NCI-H510A (cell line): ENCODE results near the gene SECISBP2L.
"Not testable (repeated sequence)": the region's sequence is repeated elsewhere in the genome, so short reads cannot be mapped to it uniquely, and the experiment has no call there.

Experiments used
- DNase-seq: peaks from one replicate; lab custom pipeline; 2025; lab: John Stamatoyannopoulos, UW

Gene SECISBP2L

DNA sequence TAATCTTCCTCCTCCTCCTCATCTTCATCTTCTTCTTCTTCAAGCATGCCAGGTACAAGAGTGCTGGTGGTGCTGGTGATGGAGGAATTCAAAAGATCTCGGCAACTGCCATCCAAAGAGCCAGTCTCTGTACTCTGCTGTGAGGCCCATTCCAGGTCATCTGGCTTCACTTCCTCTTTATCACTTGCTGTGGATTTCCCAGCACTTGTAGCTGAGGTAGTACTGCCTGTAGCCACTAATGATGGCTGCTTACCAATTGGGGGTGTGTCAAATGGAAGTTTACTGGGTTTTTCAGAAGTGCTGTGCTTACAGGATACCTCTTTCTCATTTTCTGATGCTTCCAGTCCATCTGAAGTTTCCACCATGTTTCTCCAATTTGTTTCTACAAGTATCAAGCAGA is 53.7 kb downstream of the SECISBP2L start:
- no peak for DNase-seq

DNA sequence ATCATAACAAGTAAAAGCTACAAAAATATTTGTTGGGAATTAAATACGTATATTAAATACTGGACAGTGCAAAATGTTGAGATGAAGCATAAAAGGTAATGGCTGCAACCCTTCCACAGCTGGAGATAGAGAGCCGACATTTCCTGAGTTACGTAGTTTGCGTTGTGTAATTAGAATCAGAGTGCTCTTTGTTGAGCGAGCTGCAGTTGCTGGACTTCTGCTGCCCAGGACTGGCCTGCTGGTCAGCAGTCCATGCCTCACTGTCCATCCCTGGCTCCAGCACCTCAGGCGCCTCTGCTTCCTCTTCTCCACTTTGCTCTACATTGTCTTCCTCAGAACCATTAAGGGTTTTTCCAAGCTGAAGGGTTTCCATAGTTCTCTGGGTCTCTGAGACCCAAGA is 54.1 kb downstream of the SECISBP2L start:
- DNase-seq = no peak

DNA sequence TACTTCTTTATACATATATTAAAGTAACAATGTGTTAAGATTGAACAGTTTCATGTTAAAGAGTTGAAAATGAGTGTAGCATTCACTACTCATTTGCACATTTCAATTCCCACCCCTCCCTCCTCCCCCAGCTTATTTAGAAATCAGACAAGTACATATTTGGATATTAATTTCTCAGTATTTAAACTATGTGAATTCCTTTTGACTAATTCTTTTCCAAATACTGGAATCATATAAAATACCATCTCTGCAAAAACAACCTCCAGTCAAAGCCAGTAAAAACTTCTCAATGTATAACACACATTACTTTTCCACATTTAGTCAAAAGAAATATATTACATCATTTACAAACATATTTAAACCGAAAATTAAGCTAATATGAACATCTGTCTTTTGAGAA is 57.1 kb downstream of the SECISBP2L start:
- no peak for DNase-seq

DNA sequence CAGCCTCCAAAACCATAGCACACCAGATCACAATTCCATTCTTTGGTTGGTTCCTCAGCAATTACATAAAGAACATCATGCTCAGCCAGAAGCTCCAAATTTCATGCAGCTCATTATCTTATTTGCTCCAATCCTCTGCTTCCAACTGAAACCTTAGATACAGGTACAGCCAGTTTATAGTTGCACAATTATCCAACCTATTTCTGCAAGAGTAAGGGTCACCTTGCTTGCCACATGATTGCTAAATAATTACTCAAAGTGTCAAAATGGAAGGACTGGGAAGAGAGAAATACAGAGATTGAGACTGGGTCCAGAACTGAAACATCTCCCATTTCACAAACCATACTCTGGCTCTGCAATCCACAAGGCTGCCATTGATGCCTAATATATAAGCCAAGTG is 59.1 kb downstream of the SECISBP2L start:
- no peak for DNase-seq

DNA sequence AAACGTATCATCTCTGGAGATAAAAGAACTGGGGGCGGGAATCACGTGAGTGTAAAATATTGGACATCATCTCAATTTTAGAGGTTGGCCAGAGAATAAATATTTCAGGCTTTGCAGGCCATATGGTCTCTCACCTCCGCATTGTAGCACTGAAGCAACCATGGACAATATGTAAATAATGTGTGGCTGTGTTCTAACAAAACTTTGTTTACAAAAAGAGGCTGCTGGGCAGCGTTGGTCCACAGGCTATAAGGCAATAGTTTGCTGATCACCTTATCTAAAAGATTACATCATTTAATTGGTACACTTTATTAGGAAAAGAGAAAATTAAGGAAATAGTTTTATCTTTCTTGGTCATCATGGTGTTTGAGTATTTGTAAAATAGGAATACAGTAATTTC is 60.0 kb downstream of the SECISBP2L start:
- no peak for DNase-seq

DNA sequence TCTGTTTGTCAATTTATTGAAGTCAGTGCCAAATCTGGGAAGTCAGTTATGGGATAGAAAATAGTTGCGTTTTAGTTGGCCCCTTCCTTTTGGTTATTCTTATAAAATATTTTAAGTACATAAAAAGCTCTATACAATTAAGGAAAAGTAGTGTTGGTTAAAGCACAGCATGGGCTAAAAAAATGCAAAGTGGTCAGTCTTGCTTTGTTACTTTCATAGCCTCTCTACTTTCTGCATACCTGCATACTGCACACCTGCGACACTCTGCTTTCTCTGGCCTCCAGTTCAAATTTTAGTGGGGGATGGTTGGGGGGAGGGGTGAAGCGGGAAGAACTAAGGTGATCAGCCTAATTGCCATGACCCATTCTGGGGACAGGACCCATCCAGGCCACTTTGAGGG is 60.7 kb downstream of the SECISBP2L start:
- no peak for DNase-seq

DNA sequence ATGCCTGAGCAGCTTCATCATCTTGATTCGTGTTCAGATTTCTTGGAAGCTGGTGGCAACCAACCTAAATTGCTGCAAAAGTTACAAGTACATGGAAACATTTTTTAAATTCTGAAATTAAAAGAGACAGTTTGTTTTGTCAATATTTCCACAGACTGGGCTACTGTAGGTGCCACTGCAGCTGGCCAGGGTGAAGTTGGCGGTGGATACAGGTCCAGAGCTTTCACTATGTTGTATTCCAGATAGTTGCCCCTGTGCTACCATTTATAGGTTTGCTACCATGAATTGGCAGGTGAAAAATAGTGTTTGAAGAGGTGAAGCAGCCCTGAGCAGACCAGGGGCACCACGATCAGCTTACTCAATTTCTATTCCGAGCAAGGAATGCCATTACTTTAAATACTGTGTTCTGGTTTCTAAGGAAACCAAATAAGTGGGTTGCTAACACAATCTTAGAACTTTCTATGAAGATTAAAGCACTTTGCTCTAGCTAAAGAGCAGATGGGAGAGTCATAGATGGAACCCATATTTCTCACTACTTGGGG is 61.4 kb downstream of the SECISBP2L start:
- DNase-seq = no peak

DNA sequence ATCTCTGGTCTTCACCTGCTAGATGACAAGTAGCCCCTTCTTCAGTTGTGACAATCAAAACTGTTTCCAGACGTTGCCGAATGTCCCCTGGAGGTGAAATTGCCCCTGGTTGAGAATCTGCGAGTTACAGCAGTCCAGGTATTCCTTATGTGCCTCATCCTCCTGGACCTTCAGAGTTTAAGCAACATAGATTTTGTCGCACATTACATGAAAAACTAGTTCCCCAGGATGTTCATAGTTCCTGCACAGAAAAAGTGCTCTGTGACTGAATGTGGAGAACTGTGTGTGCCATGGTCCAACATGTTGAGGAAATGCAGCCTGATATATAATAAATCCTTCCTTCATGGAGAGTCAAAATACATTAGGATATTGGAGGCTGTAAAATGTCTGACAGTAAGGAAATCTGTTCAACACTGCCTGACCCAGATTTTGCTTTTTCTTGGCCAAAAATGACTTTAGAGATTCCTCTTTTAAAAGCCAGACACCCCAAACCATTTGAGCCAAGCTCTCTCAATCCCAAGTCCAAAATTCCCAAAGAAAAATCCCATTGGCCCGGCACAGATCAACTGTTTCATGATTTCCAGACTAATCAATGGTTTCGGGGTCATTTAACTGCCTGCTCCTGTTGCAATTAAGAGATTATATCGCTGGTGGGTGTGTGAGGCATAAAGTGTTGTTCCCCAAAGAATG is 62.1 kb downstream of the SECISBP2L start:
- DNase-seq = no peak

DNA sequence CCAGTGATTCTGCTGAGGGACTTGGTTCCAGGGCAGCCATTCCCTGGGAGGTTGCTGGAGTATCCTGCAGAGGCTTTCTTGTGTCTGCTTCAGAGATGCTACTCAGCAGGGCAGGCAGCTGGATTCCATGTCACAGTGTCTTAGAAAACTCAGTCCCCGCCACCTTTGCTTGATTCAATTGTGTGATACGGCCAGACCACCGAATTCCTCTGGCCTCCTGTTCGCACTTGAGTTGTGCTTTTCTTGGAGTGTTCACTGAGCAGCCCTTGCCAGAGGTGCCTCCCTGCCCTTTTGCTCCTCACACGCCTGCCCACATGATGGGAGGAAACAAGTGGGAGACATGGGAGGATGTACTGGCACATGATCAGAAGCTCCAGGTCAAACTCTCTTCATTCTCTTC is 62.9 kb downstream of the SECISBP2L start:
- no peak for DNase-seq

DNA sequence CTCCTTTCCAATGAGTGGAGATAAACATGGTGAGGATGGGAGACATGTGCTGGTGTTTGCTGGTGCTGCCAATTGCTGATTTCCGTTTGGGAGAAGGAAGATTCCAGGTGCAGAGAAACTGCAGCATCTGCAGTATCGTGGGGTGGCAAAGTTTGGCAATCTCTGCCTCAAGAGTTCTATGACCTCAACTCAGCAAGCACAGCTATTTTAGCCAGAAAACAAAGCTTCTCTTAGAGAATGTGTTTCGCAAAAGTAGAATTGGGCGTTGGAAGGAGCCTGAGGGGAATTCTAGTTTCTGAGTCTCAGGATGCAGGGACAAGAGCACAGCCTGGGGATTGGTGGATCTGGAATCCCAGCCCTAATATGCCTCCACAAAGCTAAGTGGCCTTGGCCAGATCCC is 64.3 kb downstream of the SECISBP2L start:
- no peak for DNase-seq

DNA sequence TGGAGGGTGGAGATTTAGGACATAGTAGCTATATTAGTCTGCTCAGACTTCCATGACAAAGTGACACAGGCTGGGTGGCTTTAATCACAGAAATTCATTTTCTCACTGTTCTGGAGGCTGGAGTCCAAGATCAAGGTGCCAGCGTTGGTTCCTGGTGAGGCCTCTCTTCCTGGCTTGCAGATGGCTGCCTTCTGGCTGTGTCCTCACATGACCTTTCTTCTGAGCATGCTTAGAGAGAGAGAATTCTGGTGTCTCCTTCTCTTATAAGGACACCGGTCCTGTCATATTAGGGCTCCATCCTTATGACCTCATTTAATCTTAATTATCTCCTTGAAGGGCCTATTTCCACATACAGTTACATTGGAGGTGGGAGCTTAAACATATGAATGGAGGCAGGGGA is 67.6 kb downstream of the SECISBP2L start:
- no peak for DNase-seq

DNA sequence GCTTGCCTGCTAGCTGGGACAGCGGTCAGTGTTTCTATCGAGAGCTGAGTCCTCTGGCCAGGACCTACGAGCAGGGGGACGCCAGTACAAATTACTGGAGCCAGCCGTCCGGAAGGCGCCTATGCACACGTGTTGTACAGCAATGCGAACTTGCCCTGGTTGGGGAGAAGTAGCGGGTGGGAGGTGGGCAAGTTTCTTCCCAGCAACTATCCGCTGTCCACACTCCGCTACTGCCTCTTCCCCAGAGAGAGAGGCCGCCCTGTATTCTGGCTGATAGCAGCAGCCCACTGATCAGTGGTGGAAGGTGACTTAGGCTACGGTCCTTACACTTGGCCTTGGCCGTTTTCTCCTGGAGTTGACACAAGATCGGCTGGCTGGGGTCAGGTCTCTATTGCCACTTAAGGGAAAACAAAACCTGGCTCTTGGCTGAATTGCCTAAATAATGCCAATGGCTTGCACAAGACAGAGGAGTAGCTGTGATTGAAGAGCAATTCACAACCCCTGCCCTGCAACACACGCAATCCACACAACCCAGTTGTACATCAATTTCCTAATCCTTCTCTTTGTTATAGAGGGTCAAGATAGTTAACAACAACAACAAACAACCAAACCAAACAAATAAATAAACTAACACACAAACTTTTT is 69.7 kb downstream of the SECISBP2L start:
- DNase-seq = no peak

DNA sequence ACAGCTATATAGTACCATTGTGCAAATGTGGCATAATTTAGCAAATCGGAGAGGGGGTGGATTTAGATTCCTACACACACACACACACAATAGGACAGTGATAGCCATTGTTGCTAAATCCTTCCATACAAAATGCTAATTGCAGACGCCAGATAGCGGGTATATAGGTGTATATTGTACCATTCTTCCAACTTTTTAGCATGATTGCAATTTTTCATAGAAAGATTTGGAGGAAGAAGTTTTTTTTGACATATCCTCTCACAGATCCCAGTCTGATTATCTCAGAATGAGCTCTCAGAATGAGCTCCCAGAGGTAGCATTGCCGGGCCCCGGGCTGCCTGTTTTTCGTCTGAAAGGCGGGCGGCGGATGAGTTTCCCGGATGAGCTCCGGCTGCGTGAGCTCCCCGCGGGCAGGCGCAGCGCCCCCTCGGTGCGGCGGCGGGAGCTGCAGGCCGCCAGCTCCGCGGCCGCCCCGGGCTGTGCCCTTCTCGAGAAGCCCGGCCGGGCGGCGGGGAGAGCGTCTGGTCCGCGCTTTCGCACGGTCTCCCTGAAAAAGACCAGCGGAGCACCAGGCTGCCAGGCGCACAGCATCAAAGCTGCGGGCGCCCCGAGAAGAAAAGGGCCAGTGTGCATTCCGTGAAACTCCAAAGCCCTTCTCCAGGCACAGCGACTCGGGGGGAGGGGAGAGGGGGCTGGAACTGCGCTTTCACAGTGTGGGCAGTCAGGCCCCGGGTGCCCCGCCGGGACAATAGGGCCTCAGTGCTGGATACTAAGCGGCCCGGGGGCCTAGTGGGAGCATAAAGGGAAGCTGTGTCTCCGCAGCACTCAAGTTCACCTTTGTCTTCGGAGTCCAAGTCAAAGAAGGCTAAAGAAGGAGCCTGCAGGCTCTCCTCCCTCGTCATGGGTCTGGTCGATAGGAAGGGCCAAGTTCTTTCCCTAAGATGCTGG is 70.5 kb downstream of the SECISBP2L start:
- peak; percentile 61 for DNase-seq

DNA sequence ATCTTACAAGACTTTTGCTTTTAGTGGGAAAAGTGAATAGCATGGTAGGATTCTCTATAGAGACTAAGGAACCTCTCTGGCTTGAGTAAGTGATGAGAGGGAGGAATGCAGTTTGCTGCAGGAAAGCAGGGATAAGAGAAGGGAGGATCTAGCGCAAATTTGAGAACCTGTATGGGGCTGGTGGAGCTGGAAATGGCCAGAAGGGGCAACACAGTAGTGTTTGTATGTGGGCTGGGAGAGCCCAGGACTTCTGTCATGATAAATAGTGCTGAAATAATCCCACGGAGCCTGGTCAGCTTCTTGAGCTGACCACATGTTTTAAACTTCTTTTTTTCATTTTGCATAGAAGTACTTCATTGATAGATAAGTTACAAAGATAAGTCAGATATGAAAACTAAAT is 71.4 kb downstream of the SECISBP2L start:
- no peak for DNase-seq

DNA sequence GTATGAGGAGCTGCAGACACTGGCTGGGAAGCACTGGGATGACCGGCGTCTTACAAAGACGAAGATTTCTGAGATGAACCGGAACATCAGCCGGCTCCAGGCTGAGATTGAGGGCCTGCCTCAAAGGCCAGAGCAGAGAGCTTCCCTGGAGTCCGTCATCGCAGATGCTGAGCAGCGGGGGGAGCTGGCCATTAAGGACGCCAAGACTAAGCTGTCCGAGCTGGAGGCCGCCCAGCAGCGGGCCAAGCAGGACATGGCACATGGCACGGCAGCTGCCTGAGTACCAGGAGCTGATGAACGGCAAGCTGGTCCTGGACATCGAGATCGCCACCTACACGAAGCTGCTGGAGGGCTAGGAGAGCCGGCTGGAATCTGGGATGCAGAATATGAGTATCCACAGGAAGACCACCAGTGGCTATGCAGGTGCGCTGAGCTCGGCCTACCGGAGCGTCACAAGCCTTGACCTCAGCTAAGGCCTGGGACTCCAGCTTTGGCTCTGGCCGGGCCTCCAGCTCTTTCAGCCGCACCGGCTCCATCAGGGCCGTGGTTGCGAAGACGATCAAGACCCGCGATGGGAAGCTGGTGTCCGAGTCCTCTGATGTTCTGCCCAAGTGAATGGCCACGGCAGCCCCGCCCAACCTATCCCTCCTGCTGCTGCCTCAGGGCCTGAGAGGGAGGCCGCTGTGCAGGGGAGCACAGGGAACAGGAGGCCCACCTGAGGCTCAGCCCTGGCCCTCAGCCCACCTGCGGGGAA is 73.3 kb downstream of the SECISBP2L start:
- DNase-seq = no peak

DNA sequence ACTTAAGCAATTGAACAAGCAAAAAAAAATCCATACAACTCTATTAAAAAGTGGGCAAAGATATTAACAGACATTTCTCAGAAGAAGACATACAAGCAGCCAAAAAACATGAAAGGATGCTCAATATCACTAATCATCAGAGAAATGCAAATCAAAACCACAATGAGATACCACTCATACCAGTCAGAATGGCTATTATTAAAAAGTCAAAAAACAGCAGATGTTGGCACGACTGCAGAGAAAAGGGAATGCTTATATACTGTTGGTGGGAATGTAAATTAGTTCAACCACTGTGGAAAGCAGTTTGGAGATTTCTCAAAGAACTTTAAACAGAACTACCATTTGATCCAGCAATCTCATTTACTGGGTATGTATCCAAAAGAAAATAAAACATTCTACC is 75.3 kb downstream of the SECISBP2L start:
- DNase-seq = not testable (repeated sequence)

DNA sequence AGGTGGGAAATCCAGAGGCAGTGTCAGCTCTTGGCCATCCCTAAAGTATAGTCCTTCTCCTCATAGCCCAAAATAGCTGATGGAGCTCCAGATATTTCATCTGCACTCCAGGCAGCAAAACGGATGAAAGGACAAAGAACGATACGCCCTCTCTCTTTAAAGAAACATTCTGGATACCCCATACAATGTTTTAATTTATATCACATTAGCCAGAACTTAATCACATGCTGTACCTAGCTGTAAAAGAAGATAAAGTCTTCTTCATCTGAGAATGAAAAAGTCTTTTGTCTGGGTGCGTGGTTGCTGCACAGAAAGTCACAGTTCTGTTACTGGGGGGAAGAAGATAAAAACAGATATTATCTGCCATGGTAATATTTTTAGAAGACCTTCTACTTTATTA is 78.2 kb downstream of the SECISBP2L start:
- no peak for DNase-seq

DNA sequence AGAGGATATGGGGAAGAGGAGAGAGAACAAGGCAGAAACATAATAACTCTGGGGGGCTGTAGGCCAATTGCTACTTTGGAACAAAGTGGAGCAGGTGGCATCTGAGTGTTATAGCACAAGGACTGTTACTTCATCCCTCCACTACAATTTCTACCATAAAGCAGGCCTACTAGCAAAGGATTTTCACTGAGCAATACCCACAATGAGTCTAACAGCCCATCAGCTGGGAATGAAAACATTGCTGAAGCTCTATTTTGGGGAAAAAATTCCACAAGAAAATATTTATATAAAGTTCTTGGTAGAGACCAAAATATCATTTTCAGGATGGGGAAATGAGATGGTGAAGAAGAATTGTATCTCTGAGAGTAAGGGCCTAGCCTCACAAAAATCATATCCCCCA is 78.9 kb downstream of the SECISBP2L start:
- DNase-seq = no peak

DNA sequence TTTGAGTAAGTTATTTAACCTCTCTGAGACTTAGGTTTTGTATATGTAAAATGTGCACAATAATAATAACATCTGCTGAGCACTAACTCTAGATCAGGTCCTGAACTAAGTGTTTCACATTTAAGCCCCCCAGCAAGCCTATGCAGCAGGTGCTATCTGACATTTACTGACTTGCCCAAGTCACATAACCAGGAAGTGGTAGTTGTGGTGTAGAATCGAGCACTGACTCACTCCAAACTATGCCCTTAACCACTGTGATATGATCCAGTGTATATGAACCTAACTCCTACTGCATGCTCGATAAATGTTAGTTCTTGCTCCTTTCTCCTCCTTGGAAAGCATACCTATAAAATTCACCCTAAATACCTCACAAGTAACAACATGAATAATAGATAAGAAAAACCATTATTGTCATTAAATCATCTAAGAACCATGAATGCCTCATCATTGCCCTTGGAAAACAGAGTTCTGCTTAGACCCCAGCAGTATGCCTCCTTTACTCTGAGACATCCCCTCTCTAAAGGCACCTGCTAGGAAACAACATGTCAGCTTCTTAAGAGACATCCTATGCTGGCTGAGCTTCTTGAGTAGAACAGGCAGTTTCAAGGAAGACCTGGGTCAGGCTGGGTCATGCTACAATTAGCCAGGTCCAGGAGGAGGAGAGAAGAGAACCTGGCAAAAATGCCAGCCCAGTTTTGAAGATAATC is 79.5 kb downstream of the SECISBP2L start:
- DNase-seq = no peak

DNA sequence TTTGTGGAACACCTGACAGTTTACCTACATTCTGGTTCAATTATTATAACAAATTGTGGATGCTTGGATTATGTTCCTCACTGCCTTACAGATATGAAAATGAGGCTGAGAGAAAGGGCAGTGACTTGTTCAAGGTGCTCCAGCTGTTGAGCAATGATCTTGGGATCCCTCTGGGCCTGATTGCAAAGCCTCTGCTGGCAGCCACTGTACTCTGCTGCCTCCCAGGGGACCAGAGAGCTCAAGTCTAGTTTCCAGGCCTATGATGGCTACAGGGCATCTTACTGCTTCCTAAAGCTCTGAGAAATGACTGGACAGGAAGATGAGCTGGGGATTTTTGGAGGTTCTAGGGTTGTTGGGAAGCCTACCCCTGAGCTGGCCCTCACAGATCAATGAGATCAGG is 80.3 kb downstream of the SECISBP2L start:
- DNase-seq = no peak

DNA sequence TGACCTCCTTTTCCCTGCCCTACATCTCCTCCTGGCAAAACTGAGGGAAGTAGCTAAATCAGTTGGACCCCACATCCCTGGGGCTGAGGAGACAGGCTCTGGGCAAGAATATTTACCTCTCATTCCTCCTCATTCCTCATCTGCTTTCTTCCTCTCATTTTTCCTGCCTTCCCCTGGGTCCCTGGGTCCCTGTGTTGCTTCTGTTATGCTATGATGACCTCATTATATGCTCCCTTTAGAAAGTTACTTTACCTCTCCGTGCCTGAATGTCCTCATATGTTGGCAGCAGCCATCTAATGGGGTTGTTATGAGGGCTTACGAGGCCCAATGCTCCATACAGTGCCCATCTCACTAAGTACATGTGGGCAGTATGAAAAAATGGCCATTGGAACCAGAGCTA is 81.3 kb downstream of the SECISBP2L start:
- DNase-seq = no peak
